GM06990 (cell line): ENCODE measurements around the gene G6PD.

Experiments used
- DNase-seq: peaks from one replicate; pipeline ENCODE4 v3.0.0-alpha.2; 2011; ENCODE audit not compliant: insufficient read length; ENCODE audit errors: extremely low read depth
- H3K27me3 ChIP-seq: replicated peaks from 2 replicates; pipeline ENCODE4 v1.6.0; 2011; ENCODE audit warnings: low read length; ENCODE audit not compliant: control insufficient read depth, insufficient read depth
- H3K36me3 ChIP-seq: 2 replicates; pipeline ENCODE4 v1.5.1; 2011; ENCODE audit warnings: low read length; ENCODE audit not compliant: control insufficient read depth, insufficient read depth
- H3K4me3 ChIP-seq: replicated peaks from 2 replicates; pipeline ENCODE4 v1.5.1; 2011; ENCODE audit warnings: low read depth, mild to moderate bottlenecking, control low read depth, low read length
- TF ChIP-seq, protein P1 (sequence below): IDR thresholded peaks from 2 replicates; pipeline ENCODE4 v1.5.1; 2011; ENCODE audit warnings: low read length, control low read depth, mild to moderate bottlenecking, inconsistent platforms; ENCODE audit not compliant: insufficient read depth, poor library complexity, severe bottlenecking

Gene G6PD

DNA sequence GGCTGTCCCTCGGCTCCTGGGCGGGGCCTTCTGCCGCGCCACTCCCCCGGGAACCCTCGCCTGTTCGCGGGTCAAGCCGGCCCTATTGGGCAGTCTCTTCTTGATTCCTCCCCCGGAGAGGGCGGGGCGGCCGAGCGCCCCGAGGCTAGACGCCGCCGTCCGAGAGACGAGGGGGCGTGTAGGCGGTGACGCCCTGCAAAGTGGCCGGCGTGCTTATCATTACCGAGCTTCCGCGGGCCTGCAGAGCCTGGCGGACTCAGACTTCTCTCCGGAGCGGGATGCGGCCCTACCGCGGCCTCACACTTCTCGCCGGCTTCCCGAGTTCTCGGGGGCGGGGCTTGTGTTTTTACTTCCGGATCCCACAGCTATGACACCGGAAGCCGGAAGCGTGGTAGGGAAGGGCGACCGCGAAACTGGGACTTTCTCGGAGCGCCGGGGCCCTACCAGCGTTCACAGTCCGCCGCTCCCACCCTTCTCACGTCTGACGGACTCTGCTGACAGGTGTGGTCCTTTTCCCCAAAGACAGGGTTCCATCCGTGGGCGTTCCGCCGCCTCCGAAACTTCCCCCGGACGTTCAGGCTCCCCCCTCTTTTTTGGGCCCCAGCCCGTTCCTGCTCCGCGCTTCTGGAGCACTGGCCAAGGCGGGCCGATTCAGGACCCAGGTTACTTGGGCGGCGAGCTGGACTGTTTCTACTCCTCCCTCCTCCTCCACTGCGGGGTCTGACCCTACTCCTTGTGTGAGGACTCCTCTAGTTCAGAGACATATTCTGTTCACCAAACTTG lies 790 bp upstream of the G6PD start, which contains the start of gene IKBKG:
TSS of gene IKBKG (plus strand) at position 376 of the 783 bp plus-strand sequence. CDS start 4,383 bp downstream, outside the sequence.
- TF ChIP-seq, protein P1, sequence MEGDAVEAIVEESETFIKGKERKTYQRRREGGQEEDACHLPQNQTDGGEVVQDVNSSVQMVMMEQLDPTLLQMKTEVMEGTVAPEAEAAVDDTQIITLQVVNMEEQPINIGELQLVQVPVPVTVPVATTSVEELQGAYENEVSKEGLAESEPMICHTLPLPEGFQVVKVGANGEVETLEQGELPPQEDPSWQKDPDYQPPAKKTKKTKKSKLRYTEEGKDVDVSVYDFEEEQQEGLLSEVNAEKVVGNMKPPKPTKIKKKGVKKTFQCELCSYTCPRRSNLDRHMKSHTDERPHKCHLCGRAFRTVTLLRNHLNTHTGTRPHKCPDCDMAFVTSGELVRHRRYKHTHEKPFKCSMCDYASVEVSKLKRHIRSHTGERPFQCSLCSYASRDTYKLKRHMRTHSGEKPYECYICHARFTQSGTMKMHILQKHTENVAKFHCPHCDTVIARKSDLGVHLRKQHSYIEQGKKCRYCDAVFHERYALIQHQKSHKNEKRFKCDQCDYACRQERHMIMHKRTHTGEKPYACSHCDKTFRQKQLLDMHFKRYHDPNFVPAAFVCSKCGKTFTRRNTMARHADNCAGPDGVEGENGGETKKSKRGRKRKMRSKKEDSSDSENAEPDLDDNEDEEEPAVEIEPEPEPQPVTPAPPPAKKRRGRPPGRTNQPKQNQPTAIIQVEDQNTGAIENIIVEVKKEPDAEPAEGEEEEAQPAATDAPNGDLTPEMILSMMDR = no peak
- Histone ChIP-seq H3K36me3 (peaks cover 2% of the 10 kb centered on the region), H3K4me3 (peak within 1 kb of the TSS; percentile 79), H3K27me3 (no peaks in the 10 kb centered on the region)
- DNase-seq = peak; percentile 93

DNA sequence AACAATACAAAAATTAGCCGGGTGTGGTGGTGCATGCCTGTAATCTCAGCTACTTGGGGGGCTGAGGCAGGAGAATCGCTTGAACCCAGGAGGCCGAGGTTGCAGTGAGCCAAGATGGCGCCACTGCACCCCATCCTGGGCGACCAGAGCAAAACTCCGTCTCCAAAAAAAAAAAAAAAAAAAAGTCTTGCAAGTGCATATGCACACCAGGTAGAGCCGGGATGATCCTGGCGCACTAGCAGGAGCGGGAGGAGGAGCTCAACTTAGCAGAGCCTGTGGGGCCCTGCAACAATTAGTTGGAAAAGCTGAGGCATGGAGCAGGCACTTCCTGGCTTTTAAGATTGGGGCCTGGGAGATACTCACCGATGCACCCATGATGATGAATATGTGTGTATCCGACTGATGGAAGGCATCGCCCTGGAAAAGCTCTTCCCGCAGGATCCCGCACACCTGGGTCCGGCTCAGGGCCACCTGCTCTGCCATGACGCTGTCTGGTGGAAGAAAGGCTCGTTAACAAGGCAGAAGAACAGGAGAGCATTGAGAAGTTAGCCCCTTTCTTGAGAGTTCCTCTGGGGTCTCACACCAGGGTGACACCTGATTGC lies 872 bp downstream of the G6PD start:
- peak overlapping the region; percentile 58 for H3K4me3 ChIP-seq
- TF ChIP-seq, protein P1 = no peak

DNA sequence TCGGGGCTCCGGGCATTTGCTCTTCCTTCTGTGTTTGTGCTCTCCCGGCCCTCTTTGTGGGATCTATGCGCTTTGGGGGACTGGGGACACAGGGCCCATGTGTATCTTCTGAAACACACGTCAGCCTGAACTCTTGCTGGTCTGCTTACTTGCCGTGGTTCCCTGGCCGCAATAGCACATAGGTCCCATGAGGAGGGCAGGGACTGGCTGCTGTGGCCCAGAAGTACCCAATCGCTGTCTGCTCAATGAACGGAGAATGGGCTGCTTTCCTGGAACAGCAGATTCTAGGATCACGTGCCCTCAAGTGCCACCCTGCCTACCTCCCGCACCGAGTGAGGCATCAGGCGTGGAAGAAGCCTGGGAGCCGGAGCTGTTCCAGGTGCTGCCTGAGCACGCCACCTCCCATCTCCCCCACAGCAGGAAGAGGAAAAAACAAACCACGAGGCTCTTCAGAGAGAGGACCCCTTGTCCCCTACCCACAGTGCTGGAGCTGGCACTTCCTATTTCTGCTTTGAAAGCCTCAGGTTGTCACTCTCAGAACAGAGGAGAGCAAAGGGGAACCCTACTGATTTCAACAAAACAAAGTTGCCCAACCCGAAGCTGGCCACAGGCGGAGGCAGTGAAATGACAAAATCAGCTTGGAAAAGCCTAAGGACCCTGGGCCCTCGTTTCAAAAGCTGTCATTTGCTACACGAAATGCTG lies 3.8 kb downstream of the G6PD start:
- Histone ChIP-seq H3K36me3 (no peaks in the 10 kb centered on the region; the same call in none of the 2 replicates), H3K27me3 (no peaks in the 10 kb centered on the region), H3K4me3 (no peak overlapping the region)
- TF ChIP-seq, protein P1 = no peak
- DNase-seq = no peak

More for the DNA sequence above, 872 bp downstream of the G6PD start:
- no peaks in the 10 kb centered on the region; the same call in none of the 2 replicates for H3K36me3 ChIP-seq
- DNase-seq = no peak
- H3K27me3 ChIP-seq = no peaks in the 10 kb centered on the region

DNA sequence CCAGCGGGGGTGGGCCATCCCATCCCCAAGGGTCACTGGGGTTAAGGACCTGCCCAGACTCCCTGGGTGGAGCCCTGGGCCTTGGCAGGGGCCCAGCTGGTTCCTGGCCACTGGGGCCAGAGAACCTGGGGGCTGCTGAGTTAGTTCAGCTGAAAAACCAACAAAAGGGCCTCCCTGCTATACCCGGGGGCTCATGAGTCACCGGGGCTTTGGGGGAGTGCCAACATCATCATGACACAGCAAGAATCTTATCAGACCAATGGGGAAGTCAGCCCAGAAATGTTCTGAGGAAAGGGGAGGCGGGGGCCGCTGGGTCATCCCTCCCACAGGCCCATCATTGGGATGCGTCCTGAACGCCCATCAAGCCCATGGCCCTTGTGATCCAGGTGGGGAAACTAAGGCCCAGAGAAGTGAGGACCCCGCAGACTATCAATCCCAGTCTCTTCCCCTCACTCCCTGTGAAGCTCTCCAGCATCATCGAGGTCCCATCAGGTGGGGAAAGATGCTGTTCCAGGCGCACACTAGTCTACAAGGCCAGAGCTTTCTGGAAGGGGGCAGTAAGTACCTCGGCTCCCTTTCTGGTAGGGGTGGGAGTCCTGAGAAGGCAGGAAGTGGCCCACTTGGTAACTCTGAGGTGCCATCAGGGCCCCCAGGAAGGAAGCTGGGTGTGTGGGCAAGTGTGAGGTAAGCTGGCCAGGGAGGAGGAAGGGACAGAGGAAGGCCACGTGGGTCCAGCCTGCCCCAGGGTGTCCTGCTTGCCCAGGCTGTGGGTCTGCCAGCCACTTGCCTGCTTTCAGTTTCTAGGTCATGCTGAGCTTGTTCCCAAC lies 4.5 kb downstream of the G6PD start:
- no peak for DNase-seq

DNA sequence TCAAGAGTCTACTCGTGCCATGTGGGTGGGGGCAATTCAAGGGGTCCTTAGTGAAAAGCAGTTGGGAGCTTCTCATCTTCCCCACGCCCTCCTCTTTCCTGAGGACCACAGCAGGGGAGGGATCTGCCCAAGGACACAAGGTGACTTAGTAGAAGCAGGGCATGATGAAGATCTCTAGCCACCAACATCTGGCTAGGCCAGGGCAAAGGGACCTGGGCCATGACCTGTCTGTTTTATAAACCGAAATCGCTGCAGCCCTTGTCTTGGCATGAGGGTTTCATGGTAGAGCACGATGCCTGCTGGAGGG lies 5.1 kb downstream of the G6PD start:
- H3K4me3 ChIP-seq = no peak overlapping the region
- no peaks in the 10 kb centered on the region for H3K27me3 ChIP-seq
- TF ChIP-seq, protein P1 = no peak
- DNase-seq = no peak
- H3K36me3 ChIP-seq = no peaks in the 10 kb centered on the region; the same call in none of the 2 replicates

More for the DNA sequence above, 4.5 kb downstream of the G6PD start:
- no peaks in the 10 kb centered on the region for H3K27me3 ChIP-seq
- TF ChIP-seq, protein P1 = no peak
- no peak overlapping the region for H3K4me3 ChIP-seq
- H3K36me3 ChIP-seq = no peaks in the 10 kb centered on the region; the same call in none of the 2 replicates
